Measurements from ENCODE around the gene ID3.

Gene ID3

DNA sequence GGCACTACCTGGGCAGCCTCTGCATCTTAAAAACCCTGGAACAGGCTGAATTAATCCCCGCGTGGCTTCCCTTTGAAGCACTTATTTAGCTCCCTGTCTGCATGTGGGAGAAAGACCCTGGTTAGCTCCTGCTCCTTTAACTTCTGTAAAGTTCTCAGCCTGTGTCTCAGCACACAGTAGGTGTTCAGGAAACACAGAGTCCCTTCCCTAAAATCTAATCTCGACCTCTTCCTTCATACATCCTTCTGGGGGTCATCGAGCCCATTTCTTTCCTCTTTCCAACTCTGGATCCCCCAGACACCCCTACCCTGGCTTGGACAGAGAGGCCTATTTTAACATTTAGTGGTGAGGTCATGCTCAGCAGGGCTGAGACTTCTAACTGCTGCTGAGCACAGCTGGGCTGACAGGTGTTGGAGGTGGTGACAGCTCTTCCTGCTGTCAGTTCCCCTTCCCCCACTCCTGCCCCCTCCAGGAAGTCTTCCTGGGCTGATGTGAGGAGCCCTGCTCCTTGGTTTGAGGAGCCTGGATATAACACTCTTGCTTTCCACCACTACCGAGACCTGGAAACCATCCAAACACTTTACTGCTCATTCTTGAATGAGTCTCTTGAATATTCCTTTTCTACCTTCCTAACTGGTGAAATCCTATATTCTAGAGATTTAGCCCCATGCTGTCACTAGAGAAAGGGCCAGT is 33.6 kb downstream of the ID3 start:
- TF ChIP-seq, protein P1, sequence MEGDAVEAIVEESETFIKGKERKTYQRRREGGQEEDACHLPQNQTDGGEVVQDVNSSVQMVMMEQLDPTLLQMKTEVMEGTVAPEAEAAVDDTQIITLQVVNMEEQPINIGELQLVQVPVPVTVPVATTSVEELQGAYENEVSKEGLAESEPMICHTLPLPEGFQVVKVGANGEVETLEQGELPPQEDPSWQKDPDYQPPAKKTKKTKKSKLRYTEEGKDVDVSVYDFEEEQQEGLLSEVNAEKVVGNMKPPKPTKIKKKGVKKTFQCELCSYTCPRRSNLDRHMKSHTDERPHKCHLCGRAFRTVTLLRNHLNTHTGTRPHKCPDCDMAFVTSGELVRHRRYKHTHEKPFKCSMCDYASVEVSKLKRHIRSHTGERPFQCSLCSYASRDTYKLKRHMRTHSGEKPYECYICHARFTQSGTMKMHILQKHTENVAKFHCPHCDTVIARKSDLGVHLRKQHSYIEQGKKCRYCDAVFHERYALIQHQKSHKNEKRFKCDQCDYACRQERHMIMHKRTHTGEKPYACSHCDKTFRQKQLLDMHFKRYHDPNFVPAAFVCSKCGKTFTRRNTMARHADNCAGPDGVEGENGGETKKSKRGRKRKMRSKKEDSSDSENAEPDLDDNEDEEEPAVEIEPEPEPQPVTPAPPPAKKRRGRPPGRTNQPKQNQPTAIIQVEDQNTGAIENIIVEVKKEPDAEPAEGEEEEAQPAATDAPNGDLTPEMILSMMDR (IDR thresholded peaks at IDR 0.05; ENCODE audit: borderline replicate concordance, control extremely low read depth, extremely low read depth, insufficient read depth, missing control alignments): no peak
- DNase-seq (ENCODE audit: low spot score): peak; percentile 68
- in situ Hi-C loops (cut with MboI; ENCODE audit: low sequenced_read_pairs, unreplicated experiment): no loop called here

DNA sequence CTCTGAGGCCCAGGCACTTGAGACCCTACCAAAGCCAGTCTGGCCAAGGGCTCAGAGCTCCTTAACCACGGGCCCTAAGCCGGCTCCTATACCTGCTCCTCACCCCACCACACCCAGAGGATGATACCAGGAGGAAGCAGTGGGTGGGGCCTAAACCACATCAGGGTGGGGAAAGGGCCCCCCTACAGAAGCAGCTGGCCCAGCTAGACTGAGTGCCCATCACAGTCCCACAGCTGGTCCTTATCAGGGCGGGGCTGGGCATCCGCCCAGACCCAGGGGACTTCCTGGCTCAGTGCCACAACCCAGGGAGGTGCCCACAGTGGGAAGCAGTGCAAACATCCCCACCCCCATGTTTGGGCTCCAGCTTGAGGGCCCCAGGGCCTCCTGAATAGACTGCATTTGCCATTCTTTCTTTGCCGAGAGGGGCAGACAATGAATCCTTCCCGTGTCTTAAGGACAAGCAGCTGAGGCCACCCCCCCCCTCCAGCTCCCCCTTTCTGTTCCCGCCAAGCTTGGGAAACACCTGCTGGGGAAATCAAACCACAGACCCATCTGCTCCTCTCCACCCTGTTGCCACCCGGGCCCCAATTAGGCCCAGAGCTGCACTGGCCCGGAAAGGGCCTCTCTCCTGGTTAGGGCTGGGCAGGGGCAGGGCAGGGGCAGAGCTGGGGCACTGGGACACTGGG is 34.4 kb downstream of the ID3 start:
- DNase-seq (ENCODE audit: low spot score): no peak

DNA sequence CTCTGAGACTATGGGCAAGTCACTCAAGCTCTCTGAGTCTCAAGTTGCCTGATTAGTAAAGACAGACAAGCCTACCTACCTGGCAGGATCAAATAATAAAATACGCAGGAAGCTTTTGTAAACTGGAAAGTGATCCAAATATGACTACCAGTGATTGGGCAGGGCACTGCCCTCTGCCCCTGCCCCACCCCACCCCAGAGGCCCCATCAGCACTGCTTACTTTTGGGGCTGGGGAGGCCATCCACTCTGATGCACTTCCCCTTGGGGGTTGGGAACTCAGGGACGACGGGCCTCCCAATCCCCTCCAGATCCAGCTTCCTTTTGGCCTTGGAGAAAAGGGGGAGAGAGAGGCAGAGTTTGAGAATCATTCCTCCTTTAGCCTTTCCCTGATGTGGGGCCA is 35.1 kb downstream of the ID3 start:
- in situ Hi-C loops (cut with MboI; ENCODE audit: low sequenced_read_pairs, unreplicated experiment): no loop called here
- TF ChIP-seq, protein P1 (IDR thresholded peaks at IDR 0.05; ENCODE audit: borderline replicate concordance, control extremely low read depth, extremely low read depth, insufficient read depth, missing control alignments): no peak
- DNase-seq (ENCODE audit: low spot score): no peak

More for the DNA sequence above, 34.4 kb downstream of the ID3 start:
- TF ChIP-seq, protein P1 (IDR thresholded peaks at IDR 0.05; ENCODE audit: borderline replicate concordance, control extremely low read depth, extremely low read depth, insufficient read depth, missing control alignments): no peak
- in situ Hi-C loops (cut with MboI; ENCODE audit: low sequenced_read_pairs, unreplicated experiment): no loop called here

DNA sequence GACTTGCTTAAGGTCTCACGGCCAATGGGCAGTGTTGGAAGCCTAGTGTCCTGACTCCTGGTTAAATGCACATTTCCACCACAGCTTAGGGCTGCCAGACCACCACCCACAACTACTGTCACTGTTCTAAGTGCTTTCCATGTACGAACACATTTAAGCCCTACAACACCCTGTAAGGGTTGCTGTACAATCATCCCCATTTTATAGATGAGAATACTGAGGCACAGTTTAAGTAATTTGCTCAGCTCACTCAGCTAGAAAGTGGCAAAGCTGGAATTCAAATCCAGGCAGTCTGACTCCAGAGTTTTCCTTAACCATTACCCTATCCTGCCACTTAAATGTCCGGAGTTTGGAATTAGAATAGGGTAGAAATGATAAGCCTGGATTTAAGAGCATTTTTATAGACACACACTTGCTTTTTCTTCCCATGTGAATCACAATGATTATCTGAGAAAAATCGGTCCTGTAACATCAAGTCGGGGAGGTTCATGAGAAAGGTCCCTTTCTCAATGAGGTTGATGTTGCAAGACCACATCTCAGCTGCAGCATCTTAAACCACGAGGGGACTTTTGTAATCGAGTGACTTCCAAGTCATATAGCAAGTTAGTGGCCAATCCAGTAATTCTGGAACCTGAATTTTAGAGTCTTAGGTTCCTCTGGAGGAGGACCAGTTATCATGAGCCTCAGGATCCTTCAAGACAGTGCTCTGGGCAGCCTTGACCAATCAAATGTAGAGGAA is 36.9 kb downstream of the ID3 start:
- in situ Hi-C loops (cut with MboI; ENCODE audit: low sequenced_read_pairs, unreplicated experiment): no loop called here
- TF ChIP-seq, protein P1 (IDR thresholded peaks at IDR 0.05; ENCODE audit: borderline replicate concordance, control extremely low read depth, extremely low read depth, insufficient read depth, missing control alignments): no peak
- DNase-seq (ENCODE audit: low spot score): peak; percentile 61

DNA sequence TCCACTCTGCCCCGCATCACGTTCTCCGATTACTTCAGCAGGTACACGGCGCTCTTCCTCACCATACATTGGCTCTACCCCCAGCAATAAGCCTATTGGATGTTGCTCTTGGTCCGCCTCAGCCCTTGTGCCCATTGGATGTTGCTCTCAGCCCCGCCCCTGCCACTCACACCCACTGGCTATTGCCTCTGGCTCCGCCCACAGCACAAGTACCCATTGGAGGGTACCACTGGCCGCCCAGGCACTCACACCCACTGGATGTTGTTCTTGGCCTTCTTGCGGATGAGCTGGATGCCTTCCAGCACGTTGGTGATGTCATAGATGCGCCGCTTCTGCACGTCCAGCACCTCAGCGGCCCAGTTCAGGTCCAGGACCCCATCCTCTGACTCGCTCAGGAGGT is 37.7 kb downstream of the ID3 start:
- no peak for DNase-seq (ENCODE audit: low spot score)
- TF ChIP-seq, protein P1 (IDR thresholded peaks at IDR 0.05; ENCODE audit: borderline replicate concordance, control extremely low read depth, extremely low read depth, insufficient read depth, missing control alignments): no peak
- in situ Hi-C loops (cut with MboI; ENCODE audit: low sequenced_read_pairs, unreplicated experiment): no loop called here

DNA sequence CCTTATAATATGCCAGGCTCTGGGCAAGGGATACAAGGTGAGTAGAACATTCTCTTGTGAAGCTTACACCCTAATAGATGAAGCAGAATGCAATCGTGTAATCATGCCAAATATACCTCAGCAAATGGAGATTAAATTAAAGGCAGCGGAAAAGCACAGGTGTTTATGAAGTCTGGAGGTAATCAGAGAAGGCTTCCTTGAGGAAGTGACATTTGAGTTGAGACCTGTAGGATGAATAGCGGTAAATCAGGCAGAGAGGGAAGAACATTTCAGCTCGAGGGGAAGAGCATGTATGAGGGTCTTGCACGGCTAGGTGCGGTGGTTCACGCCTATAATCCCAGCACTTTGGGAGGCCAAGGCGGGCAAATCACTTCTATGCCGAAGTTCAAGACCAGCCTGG is 41.7 kb downstream of the ID3 start:
- in situ Hi-C loops (cut with MboI; ENCODE audit: low sequenced_read_pairs, unreplicated experiment): no loop called here
- no peak for DNase-seq (ENCODE audit: low spot score)
- TF ChIP-seq, protein P1 (IDR thresholded peaks at IDR 0.05; ENCODE audit: borderline replicate concordance, control extremely low read depth, extremely low read depth, insufficient read depth, missing control alignments): no peak
